DND-41 (cell line): Measurements from ENCODE around the gene SNX9.

Source experiments
- ATAC-seq: fragments of 200-7000 bp; cut with Tn5 transposase; 3 replicates; pipeline ENCODE4 v1.9.1; 2021; ENCODE audit warnings: low read depth; ENCODE audit not compliant: insufficient read depth
- DNase-seq: peaks from one replicate; pipeline ENCODE4 v3.0.0-alpha.2; 2020
- H2AFZ ChIP-seq: 2 replicates; pipeline ENCODE4 v1.6.0; 2012; ENCODE audit warnings: low read depth, low read length
- H3K27ac ChIP-seq: 2 replicates; pipeline ENCODE4 v1.5.1; 2012; ENCODE audit warnings: low read length, inconsistent platforms
- H3K27me3 ChIP-seq: fragments of 200-600 bp; sonication (generic); 2 replicates; pipeline ENCODE4 v1.6.0; 2012; ENCODE audit warnings: low read length, mild to moderate bottlenecking, inconsistent platforms; ENCODE audit not compliant: insufficient read depth, poor library complexity
- H3K36me3 ChIP-seq: 2 replicates; pipeline ENCODE4 v1.5.1; 2012; ENCODE audit warnings: low read length, inconsistent platforms; ENCODE audit not compliant: insufficient read depth
- H3K4me1 ChIP-seq: 2 replicates; pipeline ENCODE4 v1.5.1; 2012; ENCODE audit warnings: mild to moderate bottlenecking, low read length; ENCODE audit not compliant: insufficient read depth
- H3K4me2 ChIP-seq: 2 replicates; pipeline ENCODE4 v1.6.0; 2012; ENCODE audit warnings: mild to moderate bottlenecking, moderate library complexity, low read length, inconsistent platforms; ENCODE audit not compliant: insufficient read depth
- H3K4me3 ChIP-seq, 2 experiments: fragments of 200-600 bp in 1 of 2; shearing (Covaris generic) in 1 of 2; 2 replicates each; pipeline ENCODE4 v1.5.1; 2012 to 2016; ENCODE audit warnings: inconsistent platforms in 2 of 2, low read length in 2 of 2, mild to moderate bottlenecking in 2 of 2, low read depth in 1 of 2, moderate library complexity in 1 of 2
- H3K79me2 ChIP-seq: 2 replicates; pipeline ENCODE4 v1.6.0; 2012; ENCODE audit warnings: low read length, inconsistent platforms; ENCODE audit not compliant: insufficient read depth
- H3K9ac ChIP-seq: 2 replicates; pipeline ENCODE4 v1.6.0; 2012; ENCODE audit warnings: low read depth, mild to moderate bottlenecking, inconsistent platforms, low read length, moderate library complexity
- H3K9me3 ChIP-seq: 2 replicates; pipeline ENCODE4 v1.5.1; 2012; ENCODE audit warnings: low read length, moderate library complexity, mild to moderate bottlenecking, inconsistent platforms; ENCODE audit not compliant: insufficient read depth, severe bottlenecking
- H4K20me1 ChIP-seq: 2 replicates; pipeline ENCODE4 v1.6.0; 2012; ENCODE audit warnings: low read length; ENCODE audit not compliant: insufficient read depth
- EZH2 ChIP-seq: IDR thresholded peaks from 3 replicates; pipeline ENCODE4 v1.6.1; 2012; ENCODE audit warnings: borderline replicate concordance, low read depth, mild to moderate bottlenecking, moderate library complexity, low read length, inconsistent platforms; ENCODE audit not compliant: severe bottlenecking
- TF ChIP-seq, protein P1 (sequence below): IDR thresholded peaks from 2 replicates; pipeline ENCODE4 v1.5.1; 2012; ENCODE audit warnings: borderline replicate concordance, low read length, moderate library complexity, mild to moderate bottlenecking; ENCODE audit not compliant: poor library complexity, severe bottlenecking; ENCODE audit errors: extremely low read depth

SNX9 gene

DNA sequence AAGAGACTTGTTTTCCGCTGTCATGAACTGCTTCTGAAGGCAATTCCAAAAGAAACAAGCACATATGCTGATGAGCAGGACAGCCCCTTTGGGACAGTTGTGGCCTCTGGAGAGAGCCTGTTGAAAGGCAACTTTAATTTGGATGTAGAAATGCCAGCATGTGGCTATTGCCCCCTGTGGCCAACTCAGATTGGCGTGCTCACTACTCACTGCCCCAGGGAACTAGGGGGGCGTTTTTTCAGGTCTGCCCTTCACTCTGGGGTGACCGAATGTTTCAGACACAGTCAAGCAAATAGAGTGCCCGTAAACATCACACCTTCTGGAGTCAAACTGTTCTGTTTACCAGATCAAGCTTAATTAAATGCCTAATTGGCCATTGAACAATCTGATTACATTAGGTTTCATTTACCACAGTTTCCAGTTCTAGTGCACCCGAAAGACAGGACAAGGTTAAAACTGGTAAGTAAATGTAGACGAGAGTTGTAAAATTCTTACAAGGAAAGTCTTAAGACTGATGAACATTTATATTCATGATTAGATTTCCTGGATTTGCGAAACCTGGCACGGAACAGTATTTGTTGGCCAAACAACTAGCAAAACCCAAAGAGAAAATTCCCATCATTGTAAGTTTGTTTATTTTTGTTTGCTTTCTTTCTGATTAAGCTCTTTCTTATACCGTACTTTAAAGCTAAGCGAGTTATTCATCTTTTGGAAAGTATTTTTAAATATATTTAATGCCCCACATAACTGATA, 82.7 kb downstream of the SNX9 start:
- no peak for ATAC-seq
- Histone ChIP-seq H3K36me3 (no peaks in the 10 kb centered on the region), H3K27me3 (no peaks in the 10 kb centered on the region), H3K4me1 (no peaks in the 10 kb centered on the region), H3K9me3 (no peaks in the 10 kb centered on the region), H3K4me2 (no peak overlapping the region), H3K27ac (no peak overlapping the region), H2AFZ (no peak overlapping the region), H3K79me2 (no peaks in the 10 kb centered on the region), H4K20me1 (no peaks in the 10 kb centered on the region), H3K4me3 (no peak overlapping the region), H3K9ac (no peak overlapping the region)
- DNase-seq: no peak
- TF ChIP-seq, protein P1, sequence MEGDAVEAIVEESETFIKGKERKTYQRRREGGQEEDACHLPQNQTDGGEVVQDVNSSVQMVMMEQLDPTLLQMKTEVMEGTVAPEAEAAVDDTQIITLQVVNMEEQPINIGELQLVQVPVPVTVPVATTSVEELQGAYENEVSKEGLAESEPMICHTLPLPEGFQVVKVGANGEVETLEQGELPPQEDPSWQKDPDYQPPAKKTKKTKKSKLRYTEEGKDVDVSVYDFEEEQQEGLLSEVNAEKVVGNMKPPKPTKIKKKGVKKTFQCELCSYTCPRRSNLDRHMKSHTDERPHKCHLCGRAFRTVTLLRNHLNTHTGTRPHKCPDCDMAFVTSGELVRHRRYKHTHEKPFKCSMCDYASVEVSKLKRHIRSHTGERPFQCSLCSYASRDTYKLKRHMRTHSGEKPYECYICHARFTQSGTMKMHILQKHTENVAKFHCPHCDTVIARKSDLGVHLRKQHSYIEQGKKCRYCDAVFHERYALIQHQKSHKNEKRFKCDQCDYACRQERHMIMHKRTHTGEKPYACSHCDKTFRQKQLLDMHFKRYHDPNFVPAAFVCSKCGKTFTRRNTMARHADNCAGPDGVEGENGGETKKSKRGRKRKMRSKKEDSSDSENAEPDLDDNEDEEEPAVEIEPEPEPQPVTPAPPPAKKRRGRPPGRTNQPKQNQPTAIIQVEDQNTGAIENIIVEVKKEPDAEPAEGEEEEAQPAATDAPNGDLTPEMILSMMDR: no peak
- no peak for TF ChIP-seq EZH2

DNA sequence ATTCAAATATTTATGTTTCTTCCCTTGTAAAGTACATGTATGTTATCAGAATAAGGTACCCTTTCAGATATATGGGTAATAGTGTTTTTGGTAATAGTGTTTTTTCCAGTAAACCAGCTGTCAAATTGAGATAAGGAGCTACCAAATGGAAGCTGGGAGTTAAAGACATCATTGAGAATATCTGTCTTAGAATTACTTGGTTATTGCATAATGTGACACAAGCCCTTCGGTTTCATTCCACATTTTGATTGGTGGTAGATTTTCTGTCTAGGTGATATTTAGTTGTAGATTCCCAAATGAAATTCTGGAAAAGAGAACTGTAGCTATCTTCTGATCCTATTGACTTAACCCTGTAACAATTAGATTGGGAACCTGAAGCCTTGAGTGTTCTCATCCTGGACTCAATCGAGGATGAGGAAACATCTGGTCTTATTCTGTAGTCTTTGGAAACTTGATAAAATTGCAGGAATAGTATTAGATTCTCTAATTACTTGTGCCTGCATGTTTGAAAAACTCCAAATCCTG, 83.6 kb downstream of the SNX9 start:
- no peak for TF ChIP-seq EZH2
- TF ChIP-seq, protein P1: no peak
- Histone ChIP-seq H3K9me3 (no peaks in the 10 kb centered on the region), H3K4me3 (no peak overlapping the region), H2AFZ (no peak overlapping the region), H4K20me1 (no peaks in the 10 kb centered on the region), H3K27me3 (peaks cover 3% of the 10 kb centered on the region), H3K27ac (no peak overlapping the region), H3K79me2 (no peaks in the 10 kb centered on the region), H3K4me2 (no peak overlapping the region), H3K36me3 (no peaks in the 10 kb centered on the region), H3K4me1 (no peaks in the 10 kb centered on the region), H3K9ac (no peak overlapping the region)
- no peak for ATAC-seq
- no peak for DNase-seq

GRCh38 chr6:157907651-157908050, 84.6 kb downstream of the SNX9 start:
- H3K27me3 ChIP-seq: peaks cover 3% of the 10 kb centered on the region
- no peaks in the 10 kb centered on the region for H3K79me2 ChIP-seq
- no peak for ATAC-seq
- H2AFZ ChIP-seq: no peak overlapping the region
- DNase-seq: no peak
- H3K36me3 ChIP-seq: no peaks in the 10 kb centered on the region
- no peaks in the 10 kb centered on the region for H4K20me1 ChIP-seq
- no peak overlapping the region for H3K4me2 ChIP-seq
- no peaks in the 10 kb centered on the region for H3K4me1 ChIP-seq
- no peak overlapping the region for H3K9ac ChIP-seq
- no peak for TF ChIP-seq EZH2
- TF ChIP-seq, protein P1: no peak
- H3K9me3 ChIP-seq: no peaks in the 10 kb centered on the region
- no peak overlapping the region for H3K4me3 ChIP-seq
- no peak overlapping the region for H3K27ac ChIP-seq
